HG03442 (cell line): ENCODE results near the gene MAD1L1.
"Not testable (repeated sequence)": the region's sequence is repeated elsewhere in the genome, so short reads cannot be mapped to it uniquely, and the experiment has no call there.

ENCODE experiments used
- ATAC-seq: cut with Tn5 transposase; IDR thresholded peaks from one replicate; pipeline ENCODE4 v1.9.1; 2021; ENCODE audit warnings: mild to moderate bottlenecking, moderate library complexity; ENCODE audit not compliant: unreplicated experiment

Gene MAD1L1

GRCh38 chr7:1837696-1838543 is 394.8 kb downstream of the MAD1L1 start:
- not testable (repeated sequence) for ATAC-seq

- ATAC-seq, result not testable (repeated sequence)
Measured at GRCh38 chr7:1831933-1832535, 400.7 kb downstream of the MAD1L1 start.

- ATAC-seq, result not testable (repeated sequence)
Measured at GRCh38 chr7:1831471-1831870, 401.3 kb downstream of the MAD1L1 start.

- ATAC-seq, result not testable (repeated sequence)
Measured at GRCh38 chr7:1829668-1830067, 403.1 kb downstream of the MAD1L1 start.

GRCh38 chr7:1829111-1829510 is 403.6 kb downstream of the MAD1L1 start:
- no peak for ATAC-seq

- not testable (repeated sequence) for ATAC-seq
Measured at GRCh38 chr7:1828170-1828569, 404.6 kb downstream of the MAD1L1 start.

GRCh38 chr7:1827521-1827981 is 405.2 kb downstream of the MAD1L1 start:
- ATAC-seq, result not testable (repeated sequence)

GRCh38 chr7:1826931-1827330 is 405.8 kb downstream of the MAD1L1 start:
- ATAC-seq, result not testable (repeated sequence)

- no peak for ATAC-seq
Measured at GRCh38 chr7:1825897-1826741, 406.6 kb downstream of the MAD1L1 start.

- not testable (repeated sequence) for ATAC-seq
Measured at GRCh38 chr7:1825647-1825896, 407.2 kb downstream of the MAD1L1 start.

GRCh38 chr7:1824882-1825646 is 407.7 kb downstream of the MAD1L1 start:
- not testable (repeated sequence) for ATAC-seq

- not testable (repeated sequence) for ATAC-seq
Measured at GRCh38 chr7:1824151-1824881, 408.4 kb downstream of the MAD1L1 start.

GRCh38 chr7:1823376-1824150 is 409.2 kb downstream of the MAD1L1 start:
- ATAC-seq, result no peak

- ATAC-seq, result no peak
Measured at GRCh38 chr7:1819259-1819841, 413.4 kb downstream of the MAD1L1 start.

GRCh38 chr7:1818575-1819258 is 414.0 kb downstream of the MAD1L1 start:
- no peak for ATAC-seq

GRCh38 chr7:1817061-1817712 is 415.6 kb downstream of the MAD1L1 start:
- ATAC-seq, result no peak

GRCh38 chr7:1816451-1816850 is 416.3 kb downstream of the MAD1L1 start:
- ATAC-seq, result not testable (repeated sequence)
